Measurements from ENCODE around the gene ORC5. TPM values are rescaled to one million over a fixed set of nuclear protein-coding genes. Genes with fewer than 3 reads are reported as not detected.
"Not testable (repeated sequence)": the region's sequence is repeated elsewhere in the genome, so short reads cannot be mapped to it uniquely, and the experiment has no call there.

Gene ORC5
- total and polyA plus RNA-seq, 2 experiments from 2014 or later: 23.3 to 24.9 TPM

GRCh38 chr7:104240401-104240800 lies 32.6 kb upstream of the ORC5 start:
- Histone ChIP-seq H3K36me3 (ENCODE audit: low read depth) (no peaks in the 10 kb centered on the region), H3K9me3 (ENCODE audit: low read depth) (no peaks in the 10 kb centered on the region), H3K27me3 (replicated peaks; ENCODE audit: insufficient read depth) (no peaks in the 10 kb centered on the region; the same call in none of the 2 replicates), H3K9ac (no peak overlapping the region), H2AFZ (no peak overlapping the region), H3K4me3 (no peak overlapping the region), H3K27ac (no peak overlapping the region), H3K9me2 (ENCODE audit: insufficient read depth) (no peaks in the 10 kb centered on the region), H3K4me2 (ENCODE audit: unreplicated experiment) (no peak overlapping the region), H3K79me2 (ENCODE audit: insufficient read depth) (no peaks in the 10 kb centered on the region), H4K20me1 (ENCODE audit: insufficient read depth) (no peaks in the 10 kb centered on the region), H3F3A (ENCODE audit: insufficient read depth) (no peaks in the 10 kb centered on the region), H3K4me1 (ENCODE audit: insufficient read depth) (no peaks in the 10 kb centered on the region)
- in situ Hi-C loops (cut with MboI): no loop called here
- TF ChIP-seq EZH2phosphoT487 (IDR thresholded peaks at IDR 0.05; ENCODE audit: insufficient read depth, low read depth) (no peak), EZH2 (IDR thresholded peaks at IDR 0.05; ENCODE audit: insufficient read depth, poor library complexity, severe bottlenecking) (no peak)
- WGBS, 2 experiments (ENCODE audit: low coverage in 1 of 2, low lambda C conversion rate in 2 of 2, missing lambda C conversion rate in 2 of 2): 72 to 77% methylated on average over 5 of the region's 5 CpGs
- no peak for DNase-seq

- H3F3A ChIP-seq (ENCODE audit: insufficient read depth); H3K27ac ChIP-seq; H3K4me2 ChIP-seq (ENCODE audit: unreplicated experiment); H3K36me3 ChIP-seq (ENCODE audit: low read depth); DNase-seq; H2AFZ ChIP-seq; H3K79me2 ChIP-seq (ENCODE audit: insufficient read depth); H3K4me3 ChIP-seq; H3K9me3 ChIP-seq (ENCODE audit: low read depth); H3K4me1 ChIP-seq (ENCODE audit: insufficient read depth); H3K27me3 ChIP-seq (replicated peaks; ENCODE audit: insufficient read depth); H3K9ac ChIP-seq; H3K9me2 ChIP-seq (ENCODE audit: insufficient read depth); in situ Hi-C loops (cut with MboI); H4K20me1 ChIP-seq (ENCODE audit: insufficient read depth): not testable (repeated sequence)
- 18 to 19% methylated on average over 2 of the region's 2 CpGs for WGBS, 2 experiments (ENCODE audit: low coverage in 1 of 2, low lambda C conversion rate in 2 of 2, missing lambda C conversion rate in 2 of 2)
Measured at GRCh38 chr7:104234990-104235389, 27.2 kb upstream of the ORC5 start.

GRCh38 chr7:104231054-104232046 lies 23.5 kb upstream of the ORC5 start:
- Histone ChIP-seq H3F3A (ENCODE audit: insufficient read depth) (0 out of 2 replicates have a peak, but pooled peaks cover 6% of the 10 kb centered on the region), H3K79me2 (ENCODE audit: insufficient read depth) (no peaks in the 10 kb centered on the region), H4K20me1 (ENCODE audit: insufficient read depth) (no peaks in the 10 kb centered on the region), H3K36me3 (ENCODE audit: low read depth) (no peaks in the 10 kb centered on the region), H3K9me2 (ENCODE audit: insufficient read depth) (no peaks in the 10 kb centered on the region), H2AFZ (no peak overlapping the region), H3K27me3 (replicated peaks; ENCODE audit: insufficient read depth) (peaks cover 5% of the 10 kb centered on the region; the same call in 1 of the 2 replicates), H3K4me3 (no peak overlapping the region), H3K27ac (no peak overlapping the region), H3K9ac (no peak overlapping the region), H3K9me3 (ENCODE audit: low read depth) (no peaks in the 10 kb centered on the region), H3K4me2 (ENCODE audit: unreplicated experiment) (no peak overlapping the region), H3K4me1 (ENCODE audit: insufficient read depth) (no peaks in the 10 kb centered on the region)
- in situ Hi-C loops (cut with MboI): no loop called here
- TF ChIP-seq EZH2phosphoT487 (IDR thresholded peaks at IDR 0.05; ENCODE audit: insufficient read depth, low read depth): no peak
- WGBS, 2 experiments (ENCODE audit: low coverage in 1 of 2, low lambda C conversion rate in 2 of 2, missing lambda C conversion rate in 2 of 2): 15 to 18% methylated on average over 29 of the region's 29 CpGs
- DNase-seq: peak; percentile 80

GRCh38 chr7:104230606-104231005 lies 22.8 kb upstream of the ORC5 start:
- no peak overlapping the region for H3K27ac ChIP-seq
- peaks cover 5% of the 10 kb centered on the region; the same call in 1 of the 2 replicates for H3K27me3 ChIP-seq (replicated peaks; ENCODE audit: insufficient read depth)
- in situ Hi-C loops (cut with MboI): no loop called here
- H3K9me2 ChIP-seq (ENCODE audit: insufficient read depth): no peaks in the 10 kb centered on the region
- no peaks in the 10 kb centered on the region for H3K79me2 ChIP-seq (ENCODE audit: insufficient read depth)
- H3K9me3 ChIP-seq (ENCODE audit: low read depth): no peaks in the 10 kb centered on the region
- WGBS, 2 experiments (ENCODE audit: low coverage in 1 of 2, low lambda C conversion rate in 2 of 2, missing lambda C conversion rate in 2 of 2): 17 to 22% methylated on average over 4 of the region's 4 CpGs
- no peaks in the 10 kb centered on the region for H3K36me3 ChIP-seq (ENCODE audit: low read depth)
- no peak overlapping the region for H3K4me2 ChIP-seq (ENCODE audit: unreplicated experiment)
- TF ChIP-seq EZH2phosphoT487 (IDR thresholded peaks at IDR 0.05; ENCODE audit: insufficient read depth, low read depth) (no peak), EZH2 (IDR thresholded peaks at IDR 0.05; ENCODE audit: insufficient read depth, poor library complexity, severe bottlenecking) (no peak)
- no peak overlapping the region for H2AFZ ChIP-seq
- DNase-seq: no peak
- H3K9ac ChIP-seq: no peak overlapping the region
- H3K4me3 ChIP-seq: no peak overlapping the region
- no peaks in the 10 kb centered on the region for H4K20me1 ChIP-seq (ENCODE audit: insufficient read depth)
- H3F3A ChIP-seq (ENCODE audit: insufficient read depth): 0 out of 2 replicates have a peak, but pooled peaks cover 6% of the 10 kb centered on the region
- no peaks in the 10 kb centered on the region for H3K4me1 ChIP-seq (ENCODE audit: insufficient read depth)

Data from GM23248 (cell line).